EL (cell line): ENCODE data around the gene RAC3.

Source experiments
- DNase-seq: peaks from one replicate; pipeline ENCODE4 v3.0.0-alpha.2; 2016

RAC3 gene

DNA sequence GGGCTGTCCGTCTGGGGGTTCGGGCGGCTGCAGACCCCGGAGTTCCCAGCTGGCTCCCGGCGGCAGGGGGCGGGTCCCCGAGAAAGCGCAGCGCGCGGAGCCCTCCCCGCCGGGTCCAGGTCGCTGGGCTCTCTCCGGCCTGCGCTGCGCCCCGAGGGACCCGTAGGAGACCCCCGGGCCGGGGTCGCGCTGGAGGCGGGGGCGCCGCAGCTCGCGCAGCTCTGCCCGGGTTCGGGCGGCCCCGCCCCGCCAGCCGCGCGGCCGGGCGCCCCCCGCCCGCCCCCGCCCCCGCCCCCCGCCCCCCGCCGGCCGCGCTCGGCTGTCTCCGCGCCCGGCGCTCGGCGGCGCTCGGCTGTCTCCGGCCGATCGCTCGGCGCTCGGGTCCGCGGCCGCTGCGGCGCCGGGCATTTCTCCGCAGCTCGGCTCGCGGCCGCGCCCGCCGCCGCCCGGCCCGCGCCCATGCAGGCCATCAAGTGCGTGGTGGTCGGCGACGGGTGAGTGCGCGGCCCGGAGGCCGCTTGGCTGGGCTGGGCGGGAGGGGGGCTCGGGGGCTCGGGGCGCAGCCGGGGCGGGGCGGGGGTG, at the start of gene RAC3:
RAC3 (plus strand) TSS at position 376 of the 582 bp plus-strand sequence; CDS start at position 460, 84 bp downstream.
- peak; percentile 41 for DNase-seq

DNA sequence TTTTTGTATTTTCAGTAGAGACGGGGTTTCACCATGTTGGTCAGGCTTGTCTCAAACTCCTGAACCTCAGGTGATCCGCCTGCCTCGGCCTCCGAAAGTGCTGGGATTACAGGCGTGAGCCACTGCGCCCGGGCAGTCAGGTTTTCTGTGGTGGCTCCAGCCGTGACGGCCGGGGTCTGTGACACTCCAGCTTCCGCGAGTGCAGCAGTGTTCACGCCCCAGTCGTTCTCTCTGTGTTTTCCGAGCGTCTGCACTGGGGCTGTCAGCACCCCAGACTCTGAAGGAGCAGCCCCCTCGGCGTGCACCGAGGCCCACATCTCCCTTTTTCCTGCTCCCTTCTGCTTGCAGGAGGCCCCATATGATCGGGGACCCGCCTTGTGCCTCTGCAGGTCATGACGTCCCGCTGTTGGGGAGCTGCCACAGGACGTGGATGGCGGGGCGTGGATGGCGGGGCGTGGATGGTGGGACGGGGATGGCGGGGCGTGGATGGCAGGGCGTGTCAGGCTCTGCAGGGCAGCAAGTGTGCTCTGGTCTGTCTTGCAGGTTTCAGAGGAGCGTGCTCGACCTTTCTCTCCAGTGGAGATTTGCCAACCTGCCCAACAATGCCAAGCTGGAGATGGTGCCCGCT, 48.4 kb upstream of the RAC3 start:
- DNase-seq = no peak

DNA sequence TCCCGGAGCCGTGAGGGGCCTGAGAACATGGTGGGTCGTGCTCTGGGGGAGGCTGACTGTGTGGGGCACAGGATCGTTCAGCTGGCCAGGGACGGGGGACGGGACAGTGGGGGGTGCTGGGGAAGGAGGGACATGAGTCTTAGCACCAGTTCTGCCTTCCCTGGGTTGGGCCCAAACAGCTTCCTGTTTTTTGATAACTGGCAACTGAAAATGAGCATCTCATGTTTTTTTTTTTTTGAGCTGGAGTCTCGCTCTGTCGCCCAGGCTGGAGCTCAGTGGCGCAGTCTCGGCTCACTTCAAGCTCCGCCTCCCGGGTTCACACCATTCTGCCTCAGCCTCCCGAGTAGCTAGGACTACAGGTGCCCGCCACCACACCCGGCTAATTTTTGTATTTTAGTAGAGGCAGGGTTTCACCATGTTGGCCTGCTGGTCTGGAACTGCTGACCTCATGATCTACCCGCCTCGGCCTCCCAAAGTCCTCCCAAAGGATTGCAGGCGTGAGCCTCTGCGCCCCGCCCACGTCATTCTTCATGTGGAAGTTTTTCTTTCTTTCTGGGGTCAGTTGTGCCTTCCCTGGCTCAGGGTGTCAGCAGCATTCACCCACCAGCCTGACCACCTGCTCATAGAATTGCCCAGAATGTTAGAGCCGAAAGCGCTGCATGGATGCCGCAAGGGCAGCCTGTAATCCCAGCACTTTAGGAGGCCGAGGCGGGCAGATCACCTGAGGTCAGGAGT, 47.7 kb upstream of the RAC3 start:
- no peak for DNase-seq

DNA sequence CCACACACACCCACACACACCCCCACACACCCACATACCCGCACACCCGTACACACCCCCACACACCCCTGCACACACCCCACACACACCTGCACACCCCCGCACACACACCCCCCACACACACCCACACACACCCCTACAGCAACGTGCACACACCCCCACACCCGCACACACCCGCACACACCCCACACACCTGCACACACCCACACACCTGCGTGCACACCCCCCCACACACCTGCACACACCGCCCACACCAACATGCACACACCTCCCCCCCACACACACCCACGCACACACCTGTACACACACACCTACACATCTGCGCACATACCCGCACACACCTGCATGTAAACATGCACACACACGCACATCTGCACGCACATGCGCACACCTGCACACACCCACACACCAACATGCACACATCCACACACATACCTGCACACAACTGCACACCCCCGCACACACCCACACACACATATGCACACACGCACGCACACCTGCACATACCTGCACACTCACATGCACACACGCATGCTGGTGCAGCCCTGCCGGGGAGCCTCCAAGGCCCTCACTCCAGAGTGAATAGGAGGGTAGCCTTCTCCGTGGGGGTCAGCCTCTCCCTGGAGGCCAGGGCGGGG, 46.6 kb upstream of the RAC3 start:
- no peak for DNase-seq

DNA sequence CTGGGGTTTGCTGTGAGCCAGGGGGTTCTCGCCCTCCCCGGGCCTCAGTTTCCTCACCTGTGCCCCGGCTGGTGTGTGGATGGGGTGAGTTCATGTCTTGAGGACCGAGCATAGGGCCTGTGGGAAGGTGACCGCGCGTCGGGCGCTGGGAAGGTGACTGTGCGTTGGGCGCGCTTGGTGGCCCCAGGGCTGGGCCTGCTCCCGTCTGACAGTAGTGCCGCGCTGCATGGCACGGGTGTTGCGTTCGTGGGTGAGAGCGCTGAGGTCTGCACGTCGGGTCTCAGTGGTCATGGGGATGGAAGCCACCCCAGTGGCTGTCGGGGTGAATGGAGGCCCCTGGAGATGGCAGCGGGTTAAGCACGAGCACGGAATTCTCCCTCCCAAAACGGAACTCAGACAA, 44.9 kb upstream of the RAC3 start:
- no peak for DNase-seq

DNA sequence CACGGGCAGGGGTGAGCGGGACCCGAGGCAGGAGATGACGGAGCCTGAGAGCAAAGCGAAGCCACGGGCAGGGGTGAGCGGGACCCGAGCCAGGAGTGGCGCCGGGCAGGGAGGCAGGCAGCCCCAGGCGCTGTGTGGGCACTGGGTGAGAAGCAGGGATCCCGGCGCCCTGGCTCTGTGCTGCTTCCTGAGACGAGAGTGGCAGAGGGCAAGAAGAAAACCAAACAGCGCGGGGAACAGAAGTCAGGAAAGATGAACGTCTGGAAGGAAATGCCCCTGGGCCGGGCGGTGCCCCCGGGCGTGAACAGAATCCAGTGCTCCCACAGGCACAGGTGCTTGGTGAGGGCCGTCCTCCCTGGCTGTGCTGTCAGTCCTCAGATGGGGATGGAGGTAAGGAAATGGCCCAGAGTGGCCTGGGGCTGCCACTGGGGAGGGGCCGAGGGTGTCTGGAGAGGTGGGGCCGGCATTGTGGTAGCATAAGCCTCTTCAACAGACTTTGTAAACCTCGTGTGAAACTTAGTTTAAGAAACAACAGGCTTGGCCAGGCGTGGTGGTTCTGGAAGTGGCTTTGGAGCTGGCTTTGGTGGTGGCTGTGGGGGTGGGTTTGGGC, 44.2 kb upstream of the RAC3 start:
- no peak for DNase-seq

DNA sequence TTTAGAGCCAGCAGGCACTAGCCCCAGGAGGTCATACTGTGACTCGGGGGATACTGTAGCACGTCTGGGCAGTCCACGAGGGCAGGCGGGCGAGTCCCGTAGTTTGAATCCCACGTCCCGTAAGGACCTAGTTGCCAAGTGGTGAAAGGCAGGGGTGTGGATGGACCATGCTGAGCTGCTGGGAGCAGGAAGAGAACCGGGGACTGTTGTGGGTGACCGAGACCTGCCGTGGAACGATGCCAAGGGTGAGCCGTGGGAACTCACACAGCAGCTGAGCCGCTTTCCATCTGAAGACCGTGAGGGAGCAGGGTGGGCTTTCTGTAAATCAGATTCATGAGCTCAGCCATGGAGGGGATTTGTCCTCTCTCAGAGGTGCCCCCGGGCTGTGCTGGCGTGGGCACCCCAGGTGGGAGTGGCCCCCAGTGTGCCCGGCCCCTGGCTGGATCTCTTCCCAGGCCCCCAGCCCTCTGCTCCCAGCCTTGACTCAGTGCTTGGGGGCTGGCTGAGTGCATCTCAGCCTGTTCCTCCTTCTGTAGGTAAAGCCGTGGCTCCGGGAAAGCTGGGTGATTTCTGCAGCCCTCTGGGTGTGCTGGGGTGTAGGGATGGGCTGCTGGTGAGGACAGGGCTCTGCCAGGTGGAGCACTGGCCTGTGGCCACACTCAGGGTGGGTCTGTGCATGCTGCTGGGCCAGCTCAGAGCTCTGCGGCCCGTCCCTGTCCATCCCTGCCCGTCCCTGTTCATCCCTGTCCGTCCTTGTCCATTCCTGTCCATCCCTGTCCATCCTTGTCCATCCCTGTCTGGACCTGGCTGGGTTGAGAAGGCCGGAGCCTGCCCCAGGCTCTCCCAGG, 40.4 kb upstream of the RAC3 start:
- no peak for DNase-seq

DNA sequence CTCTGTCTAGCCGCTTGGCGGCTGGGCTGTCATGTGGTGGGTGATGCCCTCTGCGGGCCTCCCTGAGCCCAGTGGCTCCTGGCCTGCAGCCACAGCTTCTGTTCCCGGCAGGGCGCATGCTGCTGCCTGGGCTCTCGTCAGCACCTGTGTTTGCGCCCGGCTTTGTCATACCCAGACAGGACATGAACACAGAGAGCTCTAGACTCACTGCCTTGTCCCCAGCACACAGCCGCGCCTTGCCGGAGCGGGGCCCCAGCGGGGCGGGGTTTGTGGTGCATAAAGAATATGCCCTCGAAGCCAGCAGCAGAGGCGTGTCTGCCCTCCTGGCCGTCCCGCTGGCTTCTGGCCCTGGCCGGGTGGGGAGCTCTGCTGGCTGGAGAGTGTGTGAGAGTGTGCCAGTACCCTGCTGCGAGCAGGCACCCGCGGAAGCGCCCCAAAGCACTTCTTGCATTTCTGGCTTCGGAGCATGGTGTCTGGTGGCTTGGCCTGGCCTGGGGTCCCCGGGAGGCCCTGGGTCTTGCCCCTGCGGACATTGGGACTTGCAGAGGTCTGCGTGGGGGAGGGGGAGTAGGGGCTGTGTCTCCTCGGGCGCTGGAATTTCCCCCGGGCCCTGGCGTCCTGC, 39.7 kb upstream of the RAC3 start:
- peak; percentile 61 for DNase-seq

DNA sequence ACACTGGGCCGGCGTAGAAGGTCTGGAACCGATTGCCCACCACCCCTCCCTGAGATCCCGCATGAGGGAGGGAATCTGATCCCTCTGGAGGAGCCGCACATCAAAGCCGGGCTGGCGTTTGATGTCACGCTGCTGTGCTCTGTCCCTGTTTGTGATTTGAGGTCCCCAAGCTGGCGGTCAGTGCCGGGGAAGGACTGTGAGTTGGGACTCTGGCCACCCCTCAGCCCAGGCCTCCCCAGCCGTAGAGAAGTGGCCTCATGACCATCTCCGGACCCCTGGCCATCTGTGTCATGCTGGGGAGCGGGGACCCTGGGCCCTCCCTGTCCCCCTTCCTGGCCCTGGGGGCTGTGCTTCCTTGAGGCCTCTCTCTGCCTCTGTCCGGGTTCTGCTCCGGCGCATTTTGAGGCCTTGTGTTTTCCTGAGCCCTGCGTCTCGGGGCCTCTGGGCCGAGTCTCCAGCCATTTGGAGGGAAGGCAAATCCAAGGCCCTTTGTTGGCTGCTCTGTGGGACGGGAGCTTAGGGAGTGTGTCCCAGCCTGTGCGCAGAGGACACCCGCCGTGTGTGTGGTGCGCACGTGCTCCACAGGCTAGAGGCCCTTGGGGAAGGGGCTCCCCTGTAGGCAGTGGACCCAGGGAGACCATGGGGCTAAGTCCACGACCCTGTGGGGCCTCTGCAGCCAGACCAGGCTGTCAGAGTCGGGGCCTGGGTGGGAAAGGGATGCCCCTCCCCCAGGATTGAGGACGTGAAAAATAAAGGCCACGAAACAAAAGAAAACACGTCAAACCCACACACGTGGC, 39.0 kb upstream of the RAC3 start:
- DNase-seq = no peak

DNA sequence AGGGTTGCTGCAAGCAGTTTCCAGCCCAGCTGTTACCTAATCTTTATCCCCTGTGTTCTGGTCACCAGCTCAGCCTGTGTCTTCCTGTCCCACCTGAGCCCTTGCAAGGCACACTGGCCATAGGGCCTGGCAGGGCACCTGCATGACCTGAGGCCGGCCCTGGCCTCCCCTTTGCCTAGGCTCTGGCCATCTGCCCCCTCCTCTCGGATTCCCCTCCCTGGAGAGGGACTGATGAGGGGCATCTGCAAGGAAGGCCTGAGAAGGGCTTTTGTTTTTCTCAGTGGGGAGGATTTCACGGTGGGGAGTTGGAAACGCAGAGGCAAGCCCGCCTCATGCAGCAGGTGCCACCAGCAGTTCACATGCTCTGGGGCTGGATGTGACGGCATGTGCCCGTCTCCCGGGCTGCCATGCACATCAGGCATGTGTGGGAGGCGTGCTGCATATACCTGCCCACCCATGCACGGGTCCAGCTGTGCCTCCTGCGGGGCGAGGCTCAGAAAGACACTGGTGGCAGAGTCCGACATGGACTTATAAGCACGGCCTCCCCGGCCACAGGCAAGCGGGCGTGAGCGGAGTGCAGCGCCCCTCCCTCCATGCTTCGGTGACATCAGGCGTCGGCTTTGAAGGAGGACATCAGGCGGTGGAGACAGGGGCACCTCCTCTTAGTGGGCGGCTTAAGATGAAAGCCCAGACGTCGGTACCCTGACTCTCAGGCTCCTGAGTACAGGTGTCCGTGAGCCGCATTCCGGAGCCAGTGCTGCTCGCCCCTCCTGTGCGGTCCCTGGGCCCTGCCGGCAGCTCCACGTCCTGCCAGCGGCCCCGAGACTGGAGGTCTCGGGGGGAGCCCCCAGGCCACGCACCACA, 37.5 kb upstream of the RAC3 start:
- no peak for DNase-seq

DNA sequence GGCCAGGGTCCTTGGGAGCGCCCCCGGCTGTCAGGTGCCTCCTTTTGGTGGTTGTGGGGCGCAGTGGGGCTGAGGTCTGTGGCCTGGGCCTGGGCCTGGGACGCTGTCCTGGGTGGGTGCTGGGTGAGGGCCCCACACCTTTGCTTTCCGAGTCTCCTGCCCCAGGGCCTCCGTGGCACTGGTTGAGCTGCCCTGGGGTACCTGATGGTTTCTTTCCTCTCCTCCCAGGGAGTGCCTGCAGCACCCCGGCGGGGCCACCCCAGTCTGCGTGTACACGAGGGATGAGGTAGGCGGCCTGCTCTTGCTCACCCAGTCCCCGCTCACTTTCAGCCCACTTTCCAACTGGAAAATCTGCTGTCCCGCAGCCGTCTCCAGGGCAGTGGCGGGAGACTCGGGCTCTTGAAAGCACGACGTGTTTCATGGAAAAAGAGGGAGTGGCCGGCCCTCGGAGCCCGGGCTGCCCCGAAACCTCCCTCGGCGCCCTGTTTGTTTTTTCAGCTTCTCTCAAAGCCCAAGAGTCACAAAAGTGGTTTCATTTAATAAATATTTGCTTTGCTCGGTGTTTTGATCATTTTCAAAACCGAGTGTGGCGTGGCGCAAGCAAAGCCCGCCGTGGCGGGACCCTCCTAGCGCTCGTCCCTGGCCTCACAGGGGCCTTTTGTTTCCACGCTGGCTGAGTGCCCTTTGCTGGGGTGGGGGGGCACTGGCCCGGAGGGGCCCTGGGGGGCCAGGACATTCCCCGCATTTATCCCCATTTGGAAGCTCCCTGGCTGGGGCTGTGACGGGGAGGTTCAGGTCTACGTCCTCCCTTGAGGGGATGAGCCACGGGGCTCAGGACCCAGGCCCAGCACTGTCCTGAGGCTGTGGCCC, 36.6 kb upstream of the RAC3 start:
- no peak for DNase-seq

DNA sequence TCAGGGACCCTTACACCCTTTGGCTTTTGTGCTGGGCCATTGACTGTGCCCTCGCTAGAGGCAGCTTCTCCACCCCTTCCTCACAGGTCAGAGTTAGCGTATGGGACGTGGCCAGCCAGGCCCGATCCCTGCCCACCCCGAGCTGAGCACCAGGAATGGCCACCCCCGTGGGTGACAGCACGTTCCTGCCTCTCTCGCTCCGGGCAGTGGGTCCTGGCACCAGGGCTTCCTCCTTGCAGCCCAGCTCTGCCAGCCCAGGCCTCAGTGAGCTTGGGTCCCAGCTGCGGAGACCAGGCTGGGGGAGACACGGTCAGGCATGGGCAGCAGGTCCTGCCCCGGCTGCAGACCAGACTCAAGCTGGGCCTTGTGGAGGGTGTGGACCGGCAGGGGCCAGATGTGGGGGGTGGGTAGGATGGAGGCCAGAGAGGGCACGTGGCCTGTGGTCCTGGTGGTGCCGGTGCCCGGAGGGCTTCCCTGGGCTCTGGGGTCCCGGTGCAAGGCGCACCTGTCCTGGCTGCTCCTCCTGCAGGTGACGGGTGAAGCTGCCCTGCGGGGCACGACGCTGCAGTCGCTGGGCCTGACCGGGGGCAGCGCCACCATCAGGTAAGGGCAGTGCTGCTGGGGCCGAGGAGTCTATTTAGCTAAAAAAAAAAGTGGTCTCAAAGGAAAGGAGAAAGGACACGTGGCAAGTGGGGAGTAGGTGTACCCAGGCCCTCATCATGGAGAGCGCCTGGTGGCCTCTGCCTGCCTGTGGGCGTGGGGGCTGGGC, 35.8 kb upstream of the RAC3 start:
- no peak for DNase-seq

DNA sequence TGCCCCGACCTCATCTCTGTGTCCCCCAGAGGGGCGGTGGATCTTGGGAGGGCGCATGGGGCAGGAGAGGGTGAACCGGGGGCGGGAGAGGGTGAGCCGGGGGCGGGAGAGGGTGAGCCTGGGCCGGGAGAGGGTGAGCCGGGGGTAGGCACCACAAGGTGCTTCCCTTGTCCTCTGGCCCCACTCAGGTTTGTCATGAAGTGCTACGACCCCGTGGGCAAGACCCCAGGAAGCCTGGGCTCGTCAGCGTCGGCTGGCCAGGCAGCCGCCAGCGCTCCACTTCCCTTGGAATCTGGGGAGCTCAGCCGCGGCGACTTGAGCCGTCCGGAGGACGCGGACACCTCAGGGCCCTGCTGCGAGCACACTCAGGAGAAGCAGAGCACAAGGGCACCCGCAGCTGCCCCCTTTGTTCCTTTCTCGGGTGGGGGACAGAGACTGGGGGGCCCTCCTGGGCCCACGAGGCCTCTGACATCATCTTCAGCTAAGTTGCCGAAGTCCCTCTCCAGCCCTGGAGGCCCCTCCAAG, 35.2 kb upstream of the RAC3 start:
- no peak for DNase-seq

DNA sequence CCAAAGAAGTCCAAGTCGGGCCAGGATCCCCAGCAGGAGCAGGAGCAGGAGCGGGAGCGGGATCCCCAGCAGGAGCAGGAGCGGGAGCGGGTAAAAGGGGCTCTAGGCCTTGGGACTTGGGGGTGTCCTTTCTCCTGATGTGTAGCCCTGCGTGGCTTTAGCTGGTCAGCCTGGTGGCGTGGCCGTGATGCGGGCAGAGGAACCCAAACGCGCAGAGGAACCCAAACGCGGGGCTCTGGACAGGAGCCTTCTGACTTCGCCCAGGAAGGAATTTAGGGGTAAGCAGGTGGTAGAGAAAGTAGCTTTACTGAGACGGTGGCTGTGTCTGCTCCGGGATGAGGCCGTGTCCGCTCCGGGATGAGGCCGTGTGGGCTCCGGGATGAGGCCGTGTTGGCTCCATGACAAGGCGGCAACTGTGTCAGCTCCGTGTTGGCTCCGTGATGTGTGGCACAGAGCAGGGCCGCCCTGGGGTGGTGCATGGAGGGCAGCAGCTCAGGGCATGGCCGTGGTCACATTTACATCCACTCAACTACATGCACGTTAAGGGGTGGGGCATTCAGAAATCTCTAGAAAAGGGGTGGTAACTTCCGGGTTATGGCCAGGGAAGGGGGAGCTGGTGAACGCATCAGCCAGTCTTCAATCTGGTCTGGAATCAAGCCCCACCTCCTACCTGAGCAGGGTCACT, 34.6 kb upstream of the RAC3 start:
- DNase-seq = no peak

DNA sequence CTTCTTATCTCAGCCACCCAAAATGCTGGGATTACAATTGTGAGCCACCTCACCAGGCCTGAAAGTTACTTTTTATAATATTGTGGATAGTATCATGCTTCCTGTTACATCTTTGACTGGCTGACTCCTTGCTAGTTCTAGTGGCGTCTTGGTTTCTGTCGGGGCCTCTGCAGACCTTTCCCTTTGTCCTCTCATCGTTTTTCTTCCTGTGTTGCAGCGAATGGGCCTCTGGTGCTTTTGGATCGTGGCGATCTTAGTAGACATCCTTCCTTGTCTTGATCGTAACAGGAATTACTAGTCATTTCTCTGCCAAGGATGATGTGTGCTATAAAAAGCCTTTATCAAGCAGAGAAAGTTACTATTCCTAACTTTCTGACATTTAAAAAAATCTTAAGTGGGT, 33.3 kb upstream of the RAC3 start:
- DNase-seq = no peak

DNA sequence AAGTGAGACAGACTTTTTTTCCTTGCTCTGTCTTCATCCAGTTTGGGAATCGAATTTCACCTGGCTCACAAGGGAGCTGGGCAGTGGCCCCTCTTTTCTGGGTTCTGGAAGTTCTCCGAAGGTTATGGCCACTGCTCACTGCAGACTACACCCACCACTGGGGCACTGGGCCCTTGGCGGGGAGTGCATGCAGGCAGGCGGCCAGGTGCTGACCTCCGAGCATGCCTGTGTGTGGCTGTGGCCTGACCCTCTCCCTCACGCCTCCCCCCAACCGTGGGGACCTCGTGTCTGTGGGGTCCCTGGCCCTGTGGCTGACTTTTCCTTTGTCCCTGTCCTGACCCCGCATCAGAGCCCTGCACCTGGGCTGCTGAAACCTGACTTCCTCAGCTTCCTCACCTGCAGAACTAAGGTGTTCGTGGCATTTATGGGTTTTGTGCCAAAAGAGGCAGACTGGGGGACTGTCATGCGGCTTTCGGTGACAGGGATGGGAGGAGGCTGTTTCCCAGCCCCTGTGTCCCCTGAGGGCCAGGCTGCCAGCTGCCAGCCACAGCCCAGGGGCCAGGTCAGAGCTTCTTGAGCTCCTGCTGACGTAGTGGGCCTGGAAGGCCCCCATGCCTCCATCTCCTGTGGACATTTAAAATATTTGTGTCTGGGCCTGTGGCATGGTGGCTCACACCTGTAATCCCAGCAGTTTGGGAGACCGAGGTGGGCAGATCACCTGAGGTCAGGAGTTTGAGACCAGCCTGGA, 32.6 kb upstream of the RAC3 start:
- DNase-seq = no peak

DNA sequence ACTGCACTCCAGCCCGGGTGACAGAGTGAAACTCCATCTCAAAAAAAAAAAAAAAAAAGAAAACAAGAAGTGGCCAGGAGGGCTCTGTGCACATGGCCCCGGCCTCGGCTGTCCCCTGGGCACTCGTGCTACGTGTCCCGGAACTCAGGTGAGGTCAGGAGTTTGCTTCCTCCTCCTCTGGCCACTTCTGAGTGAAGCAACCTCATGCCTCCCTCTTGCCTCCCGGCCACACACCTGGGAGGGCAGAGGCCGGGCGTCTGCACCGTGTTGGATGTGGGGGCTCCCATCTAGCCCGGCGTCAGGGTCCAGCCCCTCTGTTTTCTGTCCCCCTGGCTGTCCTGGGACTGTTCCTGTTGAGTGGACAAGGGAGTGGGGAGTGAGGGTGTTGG, 31.9 kb upstream of the RAC3 start:
- DNase-seq = no peak
